Stimulated activated CD4-positive, alpha-beta T cell treated with anti-CD3 and anti-CD28 coated beads, TNF-alpha, amount 100 ng/mL, for 4 hours (primary cell): ENCODE data around the gene CST3.

ENCODE experiments used
- DNase-seq, 3 experiments: peaks; one replicate each; pipeline ENCODE4 v3.0.0-alpha.2; 2020; ENCODE audit warnings: low read depth in 3 of 3

The CST3 gene

DNA sequence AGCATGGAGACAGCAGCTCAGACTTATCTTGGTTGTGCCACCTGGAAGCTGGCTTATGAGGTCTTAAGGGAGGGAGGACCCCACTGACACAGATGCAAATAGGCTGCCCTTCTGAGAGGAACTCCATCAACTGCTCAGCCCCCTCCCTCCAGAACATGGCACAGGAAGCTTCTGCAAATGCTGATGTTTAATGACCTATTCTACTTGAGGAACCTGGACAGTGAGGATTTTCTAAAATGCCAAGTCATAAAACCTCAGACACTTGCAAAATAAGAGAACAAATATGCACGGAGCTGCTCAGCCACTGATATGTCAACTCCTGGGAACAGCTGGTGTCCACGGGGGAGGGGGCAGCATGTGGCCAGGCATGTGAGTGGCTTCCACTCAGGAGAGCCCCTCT, 35.5 kb downstream of the CST3 start:
- no peak for DNase-seq

DNA sequence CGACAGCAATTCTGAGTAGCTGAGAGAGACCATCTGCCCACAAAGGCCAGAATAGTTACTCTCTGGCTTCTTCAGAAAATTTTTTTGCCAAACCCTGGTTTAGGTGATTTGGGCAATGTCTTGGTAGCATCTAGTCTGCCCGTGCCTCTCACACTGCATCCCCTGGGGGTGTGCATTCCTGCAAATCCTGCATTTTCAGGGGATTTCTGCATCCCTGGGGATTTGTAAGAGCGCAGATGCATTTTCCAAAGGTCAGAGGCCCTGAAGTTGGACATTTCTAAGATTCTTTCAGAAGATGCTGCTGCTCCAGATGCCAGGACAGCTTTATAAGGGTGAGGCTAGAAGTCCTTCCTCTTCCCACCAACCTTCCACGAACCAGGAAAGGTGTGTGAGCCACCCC, 36.0 kb downstream of the CST3 start:
- DNase-seq = no peak

DNA sequence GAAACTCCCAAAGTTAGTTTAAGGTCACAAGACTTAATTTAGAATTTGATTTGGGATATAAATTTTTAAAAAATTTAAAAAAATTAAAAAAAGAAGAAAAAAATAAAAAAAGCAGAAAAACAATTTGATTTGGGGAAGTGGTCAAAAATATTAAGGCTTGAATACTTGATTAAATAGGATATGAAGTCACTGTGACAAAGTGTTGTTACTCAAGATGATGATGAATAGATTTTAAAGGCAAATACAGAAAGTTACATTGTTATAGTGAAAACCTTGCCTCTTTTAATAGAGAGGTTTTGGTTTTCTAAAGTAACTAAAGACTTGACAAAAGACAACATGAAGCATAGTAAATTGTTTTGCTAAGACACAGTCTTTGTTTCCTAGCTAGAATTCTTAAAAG, 39.3 kb downstream of the CST3 start:
- DNase-seq = no peak

DNA sequence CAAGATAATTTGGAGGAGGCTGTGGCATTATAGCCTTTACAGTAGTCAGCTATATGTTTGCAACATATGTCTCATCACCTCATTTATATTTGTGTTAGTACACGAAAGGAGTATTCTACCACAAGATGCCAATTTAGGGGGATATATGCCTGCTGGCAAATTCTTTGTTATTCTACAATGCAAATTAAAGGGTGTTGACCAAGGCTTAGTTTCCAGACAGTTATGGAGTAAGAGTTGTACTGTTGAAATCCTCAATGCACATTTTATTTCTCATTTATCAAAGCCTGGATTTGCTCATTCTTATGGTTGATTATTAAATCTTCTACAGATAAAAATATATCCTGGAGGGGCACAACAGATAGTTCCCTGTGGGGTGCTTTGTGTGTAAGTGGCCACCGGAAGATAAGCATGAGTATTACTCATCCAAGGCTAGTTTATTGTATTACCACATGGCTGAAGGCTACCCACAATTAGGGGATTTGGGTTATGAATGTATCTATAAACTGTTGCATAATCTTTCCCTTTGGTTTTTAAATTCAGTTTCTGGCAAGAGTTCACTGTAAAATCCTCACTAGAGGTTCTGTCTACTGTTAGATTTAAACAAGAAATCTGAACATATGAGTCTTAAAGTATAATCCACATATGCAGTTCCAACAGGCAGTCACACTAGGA, 41.0 kb downstream of the CST3 start:
- DNase-seq = no peak

- no peak for DNase-seq
Measured at GRCh38 chr20:23595941-23596340, 41.8 kb downstream of the CST3 start.

GRCh38 chr20:23588434-23589403, 49.0 kb downstream of the CST3 start:
- DNase-seq = no peak

DNA sequence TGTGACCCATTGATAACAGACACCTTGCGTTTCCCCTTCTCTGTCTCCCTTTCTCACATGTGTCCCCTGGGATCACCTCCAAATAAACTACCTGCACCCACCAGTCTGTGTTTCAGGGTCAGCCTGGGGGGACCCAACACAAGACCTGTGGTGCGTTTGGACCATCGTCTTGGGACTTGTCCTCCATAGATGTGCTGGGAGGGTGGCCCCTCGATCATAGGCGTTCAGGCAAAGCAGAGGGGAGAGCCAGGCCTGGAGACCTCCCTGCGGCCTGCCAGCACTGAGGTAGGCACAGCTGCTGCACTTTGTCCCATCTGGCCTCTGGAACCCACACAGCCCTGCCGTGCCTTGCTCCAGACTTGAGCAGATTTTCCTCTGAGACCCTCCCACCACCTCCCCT, 50.1 kb downstream of the CST3 start:
- no peak for DNase-seq

- DNase-seq = no peak
Measured at GRCh38 chr20:23586735-23587525, 50.8 kb downstream of the CST3 start.

- DNase-seq = no peak
Measured at GRCh38 chr20:23585808-23586734, 51.7 kb downstream of the CST3 start.

GRCh38 chr20:23585449-23585807, 52.3 kb downstream of the CST3 start:
- no peak for DNase-seq

- no peak for DNase-seq
Measured at GRCh38 chr20:23584434-23585199, 53.1 kb downstream of the CST3 start.
